Raji (cell line): ENCODE measurements around the gene NLK.

Source experiments
- POLR2A ChIP-seq: IDR thresholded peaks from 2 replicates; pipeline ENCODE4 v1.6.1; 2011; ENCODE audit warnings: low read depth, low read length, control low read depth; ENCODE audit not compliant: insufficient read depth

NLK gene

GRCh38 chr17:28181568-28181967, 139.1 kb downstream of the NLK start:
- TF ChIP-seq POLR2A = no peak

- no peak for TF ChIP-seq POLR2A
Measured at GRCh38 chr17:28182559-28182958, 140.1 kb downstream of the NLK start.

- TF ChIP-seq POLR2A = no peak
Measured at GRCh38 chr17:28185658-28186057, 143.2 kb downstream of the NLK start.

GRCh38 chr17:28187931-28188330, 145.5 kb downstream of the NLK start:
- no peak for TF ChIP-seq POLR2A

GRCh38 chr17:28188841-28189263, 146.4 kb downstream of the NLK start:
- no peak for TF ChIP-seq POLR2A

GRCh38 chr17:28189667-28190066, 147.2 kb downstream of the NLK start:
- no peak for TF ChIP-seq POLR2A

GRCh38 chr17:28191018-28191417, 148.5 kb downstream of the NLK start:
- no peak for TF ChIP-seq POLR2A

- no peak for TF ChIP-seq POLR2A
Measured at GRCh38 chr17:28193241-28193640, 150.8 kb downstream of the NLK start.

GRCh38 chr17:28194382-28194781, 151.9 kb downstream of the NLK start:
- TF ChIP-seq POLR2A = no peak

- no peak for TF ChIP-seq POLR2A
Measured at GRCh38 chr17:28196636-28197035, 154.2 kb downstream of the NLK start.

- no peak for TF ChIP-seq POLR2A
Measured at GRCh38 chr17:28199115-28199514, 156.6 kb downstream of the NLK start.

- no peak for TF ChIP-seq POLR2A
Measured at GRCh38 chr17:28199728-28200127, 157.3 kb downstream of the NLK start.

GRCh38 chr17:28201315-28201714, 158.8 kb downstream of the NLK start:
- TF ChIP-seq POLR2A = no peak

- TF ChIP-seq POLR2A = no peak
Measured at GRCh38 chr17:28204244-28204643, 161.8 kb downstream of the NLK start.

GRCh38 chr17:28204751-28205150, 162.3 kb downstream of the NLK start:
- TF ChIP-seq POLR2A = no peak

GRCh38 chr17:28206292-28206691, 163.8 kb downstream of the NLK start:
- TF ChIP-seq POLR2A = no peak

- TF ChIP-seq POLR2A = no peak
Measured at GRCh38 chr17:28211811-28212210, 169.3 kb downstream of the NLK start.

GRCh38 chr17:28216052-28216451, 173.6 kb downstream of the NLK start:
- TF ChIP-seq POLR2A = no peak
